Stimulated activated naive CD8-positive, alpha-beta T cell treated with anti-CD3 and anti-CD28 coated beads, Interleukin-15, amount 100 ng/mL, for 72 hours (primary cell): ENCODE data around the gene ANKRD60.
A peak's percentile ranks its signal among the peaks of the same experiment; 100 is the strongest.

Source experiments
- ATAC-seq: fragments of 150-1000 bp; cut with Tn5 transposase; 2 replicates; pipeline ENCODE4 v1.10.0; 2021; ENCODE audit warnings: mild to moderate bottlenecking, moderate library complexity
- DNase-seq, 2 donors: peaks; one replicate each; pipeline ENCODE4 v3.0.0; 2021 to 2022
- H3K27ac Mint-ChIP-seq, 2 donors: one replicate each; pipeline ENCODE4 v1.8.0; 2022; ENCODE audit warnings: mild to moderate bottlenecking in 2 of 2, mixed read lengths in 2 of 2, moderate library complexity in 2 of 2
- H3K27me3 Mint-ChIP-seq: one replicate; pipeline ENCODE4 v1.8.0; 2022; ENCODE audit warnings: mixed read lengths
- H3K4me1 Mint-ChIP-seq: one replicate; pipeline ENCODE4 v1.8.0; 2022; ENCODE audit warnings: mild to moderate bottlenecking, mixed read lengths
- H3K4me3 Mint-ChIP-seq, 2 donors: one replicate each; pipeline ENCODE4 v1.8.0; 2022; ENCODE audit warnings: mild to moderate bottlenecking in 2 of 2, mixed read lengths in 2 of 2, moderate library complexity in 1 of 2
- H3K9me3 Mint-ChIP-seq, 2 donors: one replicate each; pipeline ENCODE4 v1.8.0; 2022; ENCODE audit warnings: mixed read lengths in 2 of 2

Gene ANKRD60

DNA sequence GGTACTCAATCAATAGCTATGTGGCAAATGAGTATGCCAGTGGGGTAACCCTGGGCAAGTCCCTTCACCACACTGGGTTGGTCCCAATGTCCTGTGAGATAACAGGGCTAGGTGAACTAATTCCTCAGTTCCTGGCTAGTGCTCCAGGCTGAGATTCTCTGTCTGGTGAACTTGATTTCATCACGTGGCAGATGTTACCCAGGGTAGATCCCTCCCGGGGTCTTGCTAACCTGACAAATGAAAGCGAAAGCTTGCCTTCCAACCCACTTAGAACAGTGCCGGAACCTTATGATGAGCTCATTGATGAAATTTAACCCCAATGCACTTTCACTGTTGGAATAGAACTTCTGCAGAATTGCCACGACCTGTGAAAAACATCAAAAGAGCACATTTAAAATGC is 6.6 kb upstream of the ANKRD60 start:
- peak in 1 of 2 donors; percentile 20 for DNase-seq
- peaks cover 8% of the 10 kb centered on the region for H3K27me3 Mint-ChIP-seq
- peak; percentile 19 for ATAC-seq
- peaks cover 39% of the 10 kb centered on the region for H3K4me1 Mint-ChIP-seq
- H3K9me3 Mint-ChIP-seq: no peaks in the 10 kb centered on the region
- H3K4me3 Mint-ChIP-seq: peak overlapping the region; percentile 31 to 34
- H3K27ac Mint-ChIP-seq: peak overlapping the region in 1 of 2 donors; percentile 40

GRCh38 chr20:58233881-58234528 is 5.6 kb upstream of the ANKRD60 start:
- peaks cover 44% of the 10 kb centered on the region for H3K4me1 Mint-ChIP-seq
- ATAC-seq (no peak), DNase-seq (peak; percentile 59 to 60)
- no peak overlapping the region for H3K27ac Mint-ChIP-seq
- no peak overlapping the region for H3K4me3 Mint-ChIP-seq
- no peaks in the 10 kb centered on the region for H3K9me3 Mint-ChIP-seq
- H3K27me3 Mint-ChIP-seq: peaks cover 18% of the 10 kb centered on the region

DNA sequence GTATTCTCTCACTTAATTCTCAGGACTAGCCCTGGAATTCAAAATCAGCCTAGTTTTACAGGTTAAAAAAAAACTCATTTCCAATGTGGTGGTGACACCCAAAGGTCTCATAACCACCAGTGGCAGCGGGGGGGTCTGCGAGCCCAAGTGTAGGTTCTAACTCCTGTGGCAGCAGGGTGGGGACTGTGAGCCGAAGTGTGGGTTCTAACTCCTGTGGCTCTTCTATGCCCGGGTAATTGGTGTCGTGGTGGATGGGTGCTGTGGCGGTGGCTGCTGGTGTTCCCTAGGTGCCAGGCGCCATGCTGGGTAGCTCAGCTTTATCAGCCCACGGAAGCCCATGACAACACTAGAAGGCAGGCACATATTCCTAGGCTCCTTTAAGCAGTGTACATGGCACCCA is 4.9 kb upstream of the ANKRD60 start:
- Mint-ChIP-seq H3K4me1 (peaks cover 49% of the 10 kb centered on the region), H3K27ac (no peak overlapping the region), H3K27me3 (peaks cover 24% of the 10 kb centered on the region), H3K4me3 (no peak overlapping the region), H3K9me3 (no peaks in the 10 kb centered on the region)
- ATAC-seq: no peak
- no peak for DNase-seq

GRCh38 chr20:58231683-58232082 is 3.2 kb upstream of the ANKRD60 start:
- no peak overlapping the region for H3K27ac Mint-ChIP-seq
- H3K27me3 Mint-ChIP-seq: peaks cover 41% of the 10 kb centered on the region
- no peak for DNase-seq
- H3K4me3 Mint-ChIP-seq: no peak overlapping the region
- H3K4me1 Mint-ChIP-seq: peaks cover 49% of the 10 kb centered on the region
- no peak for ATAC-seq
- peaks cover 0 to 8% of the 10 kb centered on the region in 2 donors for H3K9me3 Mint-ChIP-seq

DNA sequence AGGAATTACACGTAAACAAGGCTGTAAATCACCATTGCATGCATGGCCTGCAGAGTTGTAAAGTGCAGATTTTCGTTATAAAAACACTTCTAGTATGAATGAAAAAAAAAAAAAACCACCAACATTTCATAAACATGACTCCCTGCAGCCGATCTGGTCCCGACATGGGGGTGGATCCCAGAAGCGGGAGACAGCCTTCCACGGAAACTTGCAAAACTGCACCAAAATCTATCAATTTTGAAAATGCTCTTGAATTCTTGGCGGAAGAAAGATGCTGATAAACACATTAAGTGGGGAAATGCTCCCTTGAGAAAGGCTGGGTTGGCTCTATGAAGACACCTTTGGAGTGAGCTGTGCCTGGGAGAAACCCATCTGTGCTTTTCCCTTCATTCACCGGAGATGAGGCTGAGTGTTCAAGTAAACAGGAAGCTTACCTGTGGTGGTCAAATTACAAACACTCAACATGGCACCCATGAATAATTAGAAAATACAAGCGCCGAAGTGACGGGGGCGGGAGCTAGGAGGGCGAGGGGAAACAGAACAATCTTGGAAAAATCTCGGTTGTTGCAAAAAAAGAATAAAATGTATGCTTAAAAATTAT is 845 bp upstream of the ANKRD60 start:
- Mint-ChIP-seq H3K27ac (no peak overlapping the region), H3K9me3 (peaks cover 0 to 8% of the 10 kb centered on the region in 2 donors), H3K4me1 (peaks cover 28% of the 10 kb centered on the region), H3K4me3 (peak overlapping the region; percentile 77 to 82), H3K27me3 (peaks cover 57% of the 10 kb centered on the region)
- ATAC-seq: no peak
- DNase-seq: no peak

GRCh38 chr20:58228103-58228483 is 360 bp downstream of the ANKRD60 start:
- Mint-ChIP-seq H3K27me3 (peaks cover 59% of the 10 kb centered on the region), H3K9me3 (peaks cover 0 to 8% of the 10 kb centered on the region in 2 donors), H3K27ac (no peak overlapping the region), H3K4me1 (peaks cover 22% of the 10 kb centered on the region), H3K4me3 (peak overlapping the region; percentile 8 to 46)
- ATAC-seq (no peak), DNase-seq (peak in 1 of 2 donors; percentile 13)

- Mint-ChIP-seq H3K27ac (no peak overlapping the region), H3K9me3 (peaks cover 0 to 8% of the 10 kb centered on the region in 2 donors), H3K4me3 (peak overlapping the region; percentile 46), H3K4me1 (peaks cover 22% of the 10 kb centered on the region), H3K27me3 (peaks cover 64% of the 10 kb centered on the region)
- no peak for DNase-seq
- no peak for ATAC-seq
Observed at GRCh38 chr20:58227391-58228102, 906 bp downstream of the ANKRD60 start.

DNA sequence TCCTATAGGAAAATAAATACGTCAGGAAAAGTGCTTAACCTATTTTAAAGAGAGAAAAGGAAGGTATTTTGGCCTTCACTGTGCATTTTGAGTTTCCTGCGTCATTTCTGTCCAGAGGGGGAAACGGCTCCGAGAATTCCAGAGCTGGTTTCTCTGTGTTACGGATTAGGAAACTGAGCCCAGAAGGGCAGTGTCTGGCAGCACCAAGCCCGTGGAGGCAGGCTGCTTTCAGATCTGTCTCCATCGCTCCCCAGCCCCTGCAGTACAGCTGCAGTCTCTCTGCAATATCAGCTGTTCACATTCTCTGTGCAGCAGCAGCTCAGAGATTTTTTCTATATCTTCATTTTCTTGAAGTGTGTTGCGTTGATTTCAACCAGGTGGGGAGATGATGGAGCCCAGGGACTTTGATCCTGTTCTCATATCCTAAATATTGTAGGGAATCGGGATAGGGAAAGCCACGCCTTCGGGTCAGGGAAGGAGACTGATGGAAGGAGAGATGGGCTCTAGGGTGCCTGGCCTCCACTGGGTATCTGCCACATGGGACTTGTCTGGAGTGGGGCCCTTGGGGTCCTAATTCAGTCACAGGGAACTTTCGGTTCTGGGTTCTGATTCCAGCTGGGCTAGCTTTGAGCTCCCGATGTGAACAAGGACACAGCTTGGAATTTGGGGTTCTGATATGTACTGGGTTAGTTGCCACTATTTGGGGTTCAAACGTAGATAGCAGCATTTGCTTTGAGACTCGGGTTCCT is 2.8 kb downstream of the ANKRD60 start:
- peaks cover 22% of the 10 kb centered on the region for H3K4me1 Mint-ChIP-seq
- no peak overlapping the region for H3K4me3 Mint-ChIP-seq
- ATAC-seq (no peak), DNase-seq (no peak)
- H3K27ac Mint-ChIP-seq: no peak overlapping the region
- peaks cover 80% of the 10 kb centered on the region for H3K27me3 Mint-ChIP-seq
- H3K9me3 Mint-ChIP-seq: peaks cover 0 to 8% of the 10 kb centered on the region in 2 donors

GRCh38 chr20:58224974-58225373 is 3.5 kb downstream of the ANKRD60 start:
- Mint-ChIP-seq H3K27me3 (peaks cover 80% of the 10 kb centered on the region), H3K9me3 (peaks cover 0 to 8% of the 10 kb centered on the region in 2 donors), H3K4me1 (peaks cover 22% of the 10 kb centered on the region), H3K27ac (no peak overlapping the region), H3K4me3 (no peak overlapping the region)
- no peak for DNase-seq
- ATAC-seq: no peak

- Mint-ChIP-seq H3K9me3 (peaks cover 2 to 11% of the 10 kb centered on the region in 2 donors), H3K27ac (peak overlapping the region; percentile 17 to 61), H3K4me3 (no peak overlapping the region), H3K4me1 (peaks cover 18% of the 10 kb centered on the region), H3K27me3 (peaks cover 80% of the 10 kb centered on the region)
- ATAC-seq (peak; percentile 66), DNase-seq (peak in 1 of 2 donors; percentile 23)
Observed at GRCh38 chr20:58224097-58224496, 4.4 kb downstream of the ANKRD60 start.

GRCh38 chr20:58223358-58223941 is 5.0 kb downstream of the ANKRD60 start:
- H3K9me3 Mint-ChIP-seq: peaks cover 6 to 17% of the 10 kb centered on the region in 2 donors
- peak; percentile 56 for ATAC-seq
- DNase-seq: no peak
- H3K4me3 Mint-ChIP-seq: no peak overlapping the region
- peaks cover 80% of the 10 kb centered on the region for H3K27me3 Mint-ChIP-seq
- peaks cover 13% of the 10 kb centered on the region for H3K4me1 Mint-ChIP-seq
- no peak overlapping the region for H3K27ac Mint-ChIP-seq

GRCh38 chr20:58222446-58222845 is 6.0 kb downstream of the ANKRD60 start:
- H3K9me3 Mint-ChIP-seq: peaks cover 6 to 16% of the 10 kb centered on the region in 2 donors
- no peak overlapping the region for H3K4me3 Mint-ChIP-seq
- H3K27ac Mint-ChIP-seq: no peak overlapping the region
- DNase-seq: no peak
- peaks cover 80% of the 10 kb centered on the region for H3K27me3 Mint-ChIP-seq
- H3K4me1 Mint-ChIP-seq: peaks cover 5% of the 10 kb centered on the region
- no peak for ATAC-seq

- peaks cover 66% of the 10 kb centered on the region for H3K27me3 Mint-ChIP-seq
- ATAC-seq (no peak), DNase-seq (no peak)
- H3K4me1 Mint-ChIP-seq: no peaks in the 10 kb centered on the region
- H3K9me3 Mint-ChIP-seq: peaks cover 6 to 12% of the 10 kb centered on the region in 2 donors
- H3K27ac Mint-ChIP-seq: no peak overlapping the region
- H3K4me3 Mint-ChIP-seq: no peak overlapping the region
Observed at GRCh38 chr20:58219342-58219700, 9.1 kb downstream of the ANKRD60 start.

- H3K27ac Mint-ChIP-seq: no peak overlapping the region
- peaks cover 71% of the 10 kb centered on the region for H3K27me3 Mint-ChIP-seq
- peaks cover 6 to 12% of the 10 kb centered on the region in 2 donors for H3K9me3 Mint-ChIP-seq
- no peaks in the 10 kb centered on the region for H3K4me1 Mint-ChIP-seq
- ATAC-seq: no peak
- DNase-seq: no peak
- no peak overlapping the region for H3K4me3 Mint-ChIP-seq
Observed at GRCh38 chr20:58218665-58219341, 9.7 kb downstream of the ANKRD60 start.

DNA sequence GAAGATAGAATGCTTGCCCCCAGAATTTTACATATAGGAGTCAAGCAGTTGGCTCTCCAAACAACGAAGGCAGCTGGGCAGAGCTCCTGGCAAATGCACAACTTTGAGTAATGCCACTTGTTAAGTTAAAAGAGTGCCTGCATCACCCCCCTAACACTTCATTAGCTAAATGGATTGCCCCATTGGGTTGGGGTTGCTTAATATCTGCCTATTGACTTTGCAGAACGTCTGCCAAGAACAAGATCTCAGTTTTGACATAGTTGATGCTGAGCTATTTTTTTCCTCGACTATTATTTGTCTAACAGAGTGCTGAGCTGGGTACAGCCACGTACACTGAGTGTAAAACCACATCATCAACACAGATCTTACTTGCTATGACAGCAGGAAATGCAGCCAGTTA is 12.1 kb downstream of the ANKRD60 start:
- peaks cover 6 to 12% of the 10 kb centered on the region in 2 donors for H3K9me3 Mint-ChIP-seq
- no peak for DNase-seq
- no peak overlapping the region for H3K4me3 Mint-ChIP-seq
- H3K4me1 Mint-ChIP-seq: no peaks in the 10 kb centered on the region
- no peak for ATAC-seq
- no peak overlapping the region for H3K27ac Mint-ChIP-seq
- H3K27me3 Mint-ChIP-seq: peaks cover 60% of the 10 kb centered on the region
